IPS DF 6.9 (cell line): ENCODE results near the gene JPT2.
"Not testable (repeated sequence)": the region's sequence is repeated elsewhere in the genome, so short reads cannot be mapped to it uniquely, and the experiment has no call there.

Experiments used
- DNase-seq: peaks from one replicate; pipeline ENCODE4 v3.0.0-alpha.2; 2013; ENCODE audit warnings: low read depth, low spot score
- H3K27ac ChIP-seq: one replicate; pipeline ENCODE4 v1.5.1; 2013; ENCODE audit warnings: low read length, control low read depth
- H3K27me3 ChIP-seq: 2 replicates; pipeline ENCODE4 v1.6.1; 2013; ENCODE audit warnings: mild to moderate bottlenecking, low read length; ENCODE audit not compliant: control insufficient read depth, insufficient read depth
- H3K36me3 ChIP-seq: 2 replicates; pipeline ENCODE4 v1.6.1; 2013; ENCODE audit warnings: low read length; ENCODE audit not compliant: control insufficient read depth, insufficient read depth
- H3K4me1 ChIP-seq: 2 replicates; pipeline ENCODE4 v1.6.1; 2013; ENCODE audit warnings: low read length; ENCODE audit not compliant: control insufficient read depth, insufficient read depth
- H3K4me3 ChIP-seq: 2 replicates; pipeline ENCODE4 v1.5.1; 2013; ENCODE audit warnings: mild to moderate bottlenecking, low read length
- H3K9me3 ChIP-seq: 2 replicates; pipeline ENCODE4 v1.6.1; 2013; ENCODE audit warnings: low read length, inconsistent platforms; ENCODE audit not compliant: control insufficient read depth, insufficient read depth
- WGBS: extraction: QIAGEN DNeasy Blood & Tissue Kit; methylation state at CpG from one replicate; pipeline ENCODE4 v1.1.7; 2013; ENCODE audit warnings: mixed read lengths, missing lambda C conversion rate; ENCODE audit not compliant: insufficient read length, insufficient coverage; 5-methylcytosine and 5-hydroxymethylcytosine counted together

JPT2 gene

GRCh38 chr16:1713933-1714332, 35.9 kb downstream of the JPT2 start:
- Histone ChIP-seq H3K27ac (no peak overlapping the region), H3K4me1 (peaks cover 6% of the 10 kb centered on the region), H3K27me3 (no peaks in the 10 kb centered on the region), H3K36me3 (no peaks in the 10 kb centered on the region), H3K4me3 (no peak overlapping the region), H3K9me3 (no peaks in the 10 kb centered on the region)
- WGBS, result no CpG with 5 or more reads among the region's 14 CpGs
- no peak for DNase-seq

- Histone ChIP-seq H3K9me3 (no peaks in the 10 kb centered on the region), H3K36me3 (no peaks in the 10 kb centered on the region), H3K4me1 (peaks cover 6% of the 10 kb centered on the region), H3K4me3 (no peak overlapping the region), H3K27me3 (no peaks in the 10 kb centered on the region), H3K27ac (no peak overlapping the region)
- no CpG with 5 or more reads among the region's 12 CpGs for WGBS
- no peak for DNase-seq
Measured at GRCh38 chr16:1715220-1715619, 37.1 kb downstream of the JPT2 start.

- H3K4me3 ChIP-seq, H3K27me3 ChIP-seq, H3K4me1 ChIP-seq, H3K9me3 ChIP-seq, DNase-seq, H3K27ac ChIP-seq, H3K36me3 ChIP-seq: not testable (repeated sequence)
- WGBS, result no CpG with 5 or more reads among the region's 10 CpGs
Measured at GRCh38 chr16:1718236-1718635, 40.2 kb downstream of the JPT2 start.

GRCh38 chr16:1719559-1720229, 41.6 kb downstream of the JPT2 start:
- H3K36me3 ChIP-seq, H3K4me1 ChIP-seq, H3K27me3 ChIP-seq, H3K27ac ChIP-seq, H3K9me3 ChIP-seq, DNase-seq, H3K4me3 ChIP-seq: not testable (repeated sequence)
- WGBS, result no CpG with 5 or more reads among the region's 12 CpGs

- WGBS, result no CpG with 5 or more reads among the region's 9 CpGs
- H3K27me3 ChIP-seq, result no peaks in the 10 kb centered on the region
- no peaks in the 10 kb centered on the region for H3K4me1 ChIP-seq
- H3K9me3 ChIP-seq, result no peaks in the 10 kb centered on the region
- H3K4me3 ChIP-seq, result no peak overlapping the region
- H3K27ac ChIP-seq, result no peak overlapping the region
- 0 out of 2 replicates have a peak, but pooled peaks cover 2% of the 10 kb centered on the region for H3K36me3 ChIP-seq
- DNase-seq, result no peak
Measured at GRCh38 chr16:1721372-1721771, 43.3 kb downstream of the JPT2 start.

GRCh38 chr16:1723450-1724147, 45.5 kb downstream of the JPT2 start:
- H3K27me3 ChIP-seq, result no peaks in the 10 kb centered on the region
- H3K4me3 ChIP-seq, result no peak overlapping the region
- 0 out of 2 replicates have a peak, but pooled peaks cover 2% of the 10 kb centered on the region for H3K36me3 ChIP-seq
- no peaks in the 10 kb centered on the region for H3K9me3 ChIP-seq
- H3K4me1 ChIP-seq, result no peaks in the 10 kb centered on the region
- H3K27ac ChIP-seq, result no peak overlapping the region
- DNase-seq, result no peak
- no CpG with 5 or more reads among the region's 6 CpGs for WGBS

- Histone ChIP-seq H3K4me3 (no peak overlapping the region), H3K27ac (no peak overlapping the region), H3K4me1 (no peaks in the 10 kb centered on the region), H3K27me3 (no peaks in the 10 kb centered on the region), H3K9me3 (no peaks in the 10 kb centered on the region), H3K36me3 (peaks cover 5% of the 10 kb centered on the region; the same call in 1 of the 2 replicates)
- DNase-seq, result no peak
- WGBS, result no CpG with 5 or more reads among the region's 12 CpGs
Measured at GRCh38 chr16:1724491-1724890, 46.4 kb downstream of the JPT2 start.

- WGBS, result no CpG with 5 or more reads among the region's 32 CpGs
- Histone ChIP-seq H3K36me3 (peaks cover 6% of the 10 kb centered on the region; the same call in 1 of the 2 replicates), H3K27me3 (no peaks in the 10 kb centered on the region), H3K27ac (no peak overlapping the region), H3K9me3 (no peaks in the 10 kb centered on the region), H3K4me3 (no peak overlapping the region), H3K4me1 (no peaks in the 10 kb centered on the region)
- no peak for DNase-seq
Measured at GRCh38 chr16:1726661-1727502, 48.8 kb downstream of the JPT2 start.

- H3K36me3 ChIP-seq, result peaks cover 11% of the 10 kb centered on the region; the same call in 1 of the 2 replicates
- no peak overlapping the region for H3K4me3 ChIP-seq
- no peaks in the 10 kb centered on the region for H3K9me3 ChIP-seq
- DNase-seq, result no peak
- H3K4me1 ChIP-seq, result no peaks in the 10 kb centered on the region
- H3K27me3 ChIP-seq, result no peaks in the 10 kb centered on the region
- WGBS, result no CpG with 5 or more reads among the region's 37 CpGs
- H3K27ac ChIP-seq, result no peak overlapping the region
Measured at GRCh38 chr16:1727651-1728624, 49.9 kb downstream of the JPT2 start.
